ENCODE results near the gene SLC15A3. TPM values are rescaled to one million over a fixed set of nuclear protein-coding genes. Genes with fewer than 3 reads are reported as not detected.
"Not testable (repeated sequence)": the region's sequence is repeated elsewhere in the genome, so short reads cannot be mapped to it uniquely, and the experiment has no call there.

SLC15A3 gene
- polyA plus RNA-seq, 1 donor from 2014 or later, result not detected

- no peak overlapping the region for H3K9ac ChIP-seq (ENCODE audit: low read length)
- H3K27ac ChIP-seq (ENCODE audit: low read length), result no peak overlapping the region
- no peaks in the 10 kb centered on the region for H3K36me3 ChIP-seq (ENCODE audit: insufficient read depth, low read length)
- no peaks in the 10 kb centered on the region for H3K79me2 ChIP-seq (replicated peaks; ENCODE audit: insufficient read depth, low read length)
- no peak overlapping the region for H3K4me2 ChIP-seq (ENCODE audit: low read length)
- no peaks in the 10 kb centered on the region for H3F3A ChIP-seq (ENCODE audit: insufficient read depth, low read length, poor library complexity, severe bottlenecking)
- H4K20me1 ChIP-seq (ENCODE audit: insufficient read depth), result no peaks in the 10 kb centered on the region
- no peaks in the 10 kb centered on the region for H3K27me3 ChIP-seq (ENCODE audit: insufficient read depth, low read depth, low read length)
- H3K9me2 ChIP-seq (ENCODE audit: insufficient read depth, low read length), result no peaks in the 10 kb centered on the region
- no peak overlapping the region for H2AFZ ChIP-seq (ENCODE audit: low read depth, low read length)
- no peaks in the 10 kb centered on the region for H3K9me3 ChIP-seq (ENCODE audit: low read length)
- no peak overlapping the region for H3K4me3 ChIP-seq (ENCODE audit: low read length)
- no peak for TF ChIP-seq POLR2AphosphoS5 (IDR thresholded peaks at IDR 0.05)
Measured at GRCh38 chr11:60977836-60978235, 25.9 kb upstream of the SLC15A3 start.

GRCh38 chr11:60977224-60977623, 25.2 kb upstream of the SLC15A3 start:
- H3K27me3 ChIP-seq (ENCODE audit: insufficient read depth, low read depth, low read length), result no peaks in the 10 kb centered on the region
- H3K4me3 ChIP-seq (ENCODE audit: low read length), result no peak overlapping the region
- H2AFZ ChIP-seq (ENCODE audit: low read depth, low read length), result no peak overlapping the region
- no peaks in the 10 kb centered on the region for H4K20me1 ChIP-seq (ENCODE audit: insufficient read depth)
- no peaks in the 10 kb centered on the region for H3K36me3 ChIP-seq (ENCODE audit: insufficient read depth, low read length)
- no peaks in the 10 kb centered on the region for H3F3A ChIP-seq (ENCODE audit: insufficient read depth, low read length, poor library complexity, severe bottlenecking)
- no peaks in the 10 kb centered on the region for H3K79me2 ChIP-seq (replicated peaks; ENCODE audit: insufficient read depth, low read length)
- H3K4me2 ChIP-seq (ENCODE audit: low read length), result no peak overlapping the region
- H3K27ac ChIP-seq (ENCODE audit: low read length), result no peak overlapping the region
- no peaks in the 10 kb centered on the region for H3K9me3 ChIP-seq (ENCODE audit: low read length)
- no peaks in the 10 kb centered on the region for H3K9me2 ChIP-seq (ENCODE audit: insufficient read depth, low read length)
- H3K9ac ChIP-seq (ENCODE audit: low read length), result no peak overlapping the region
- TF ChIP-seq, protein P1, sequence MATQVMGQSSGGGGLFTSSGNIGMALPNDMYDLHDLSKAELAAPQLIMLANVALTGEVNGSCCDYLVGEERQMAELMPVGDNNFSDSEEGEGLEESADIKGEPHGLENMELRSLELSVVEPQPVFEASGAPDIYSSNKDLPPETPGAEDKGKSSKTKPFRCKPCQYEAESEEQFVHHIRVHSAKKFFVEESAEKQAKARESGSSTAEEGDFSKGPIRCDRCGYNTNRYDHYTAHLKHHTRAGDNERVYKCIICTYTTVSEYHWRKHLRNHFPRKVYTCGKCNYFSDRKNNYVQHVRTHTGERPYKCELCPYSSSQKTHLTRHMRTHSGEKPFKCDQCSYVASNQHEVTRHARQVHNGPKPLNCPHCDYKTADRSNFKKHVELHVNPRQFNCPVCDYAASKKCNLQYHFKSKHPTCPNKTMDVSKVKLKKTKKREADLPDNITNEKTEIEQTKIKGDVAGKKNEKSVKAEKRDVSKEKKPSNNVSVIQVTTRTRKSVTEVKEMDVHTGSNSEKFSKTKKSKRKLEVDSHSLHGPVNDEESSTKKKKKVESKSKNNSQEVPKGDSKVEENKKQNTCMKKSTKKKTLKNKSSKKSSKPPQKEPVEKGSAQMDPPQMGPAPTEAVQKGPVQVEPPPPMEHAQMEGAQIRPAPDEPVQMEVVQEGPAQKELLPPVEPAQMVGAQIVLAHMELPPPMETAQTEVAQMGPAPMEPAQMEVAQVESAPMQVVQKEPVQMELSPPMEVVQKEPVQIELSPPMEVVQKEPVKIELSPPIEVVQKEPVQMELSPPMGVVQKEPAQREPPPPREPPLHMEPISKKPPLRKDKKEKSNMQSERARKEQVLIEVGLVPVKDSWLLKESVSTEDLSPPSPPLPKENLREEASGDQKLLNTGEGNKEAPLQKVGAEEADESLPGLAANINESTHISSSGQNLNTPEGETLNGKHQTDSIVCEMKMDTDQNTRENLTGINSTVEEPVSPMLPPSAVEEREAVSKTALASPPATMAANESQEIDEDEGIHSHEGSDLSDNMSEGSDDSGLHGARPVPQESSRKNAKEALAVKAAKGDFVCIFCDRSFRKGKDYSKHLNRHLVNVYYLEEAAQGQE (IDR thresholded peaks at IDR 0.05; ENCODE audit: borderline replicate concordance), result no peak
- TF ChIP-seq SMC3 (conservative IDR thresholded peaks at IDR 0.05; ENCODE audit: poor library complexity) (no peak), CTCF (IDR thresholded peaks at IDR 0.05; ENCODE audit: poor library complexity, severe bottlenecking) (no peak), EP300 (conservative IDR thresholded peaks at IDR 0.05; ENCODE audit: poor library complexity, severe bottlenecking) (no peak), TAF1 (IDR thresholded peaks at IDR 0.05; ENCODE audit: low read depth) (no peak), MXI1 (conservative IDR thresholded peaks at IDR 0.05; ENCODE audit: poor library complexity, severe bottlenecking) (no peak), RAD21 (conservative IDR thresholded peaks at IDR 0.05) (no peak), EZH2 (IDR thresholded peaks at IDR 0.05; ENCODE audit: borderline replicate concordance, insufficient read depth, low read length, poor library complexity, severe bottlenecking) (no peak), POLR2AphosphoS5 (IDR thresholded peaks at IDR 0.05) (no peak)

DNA sequence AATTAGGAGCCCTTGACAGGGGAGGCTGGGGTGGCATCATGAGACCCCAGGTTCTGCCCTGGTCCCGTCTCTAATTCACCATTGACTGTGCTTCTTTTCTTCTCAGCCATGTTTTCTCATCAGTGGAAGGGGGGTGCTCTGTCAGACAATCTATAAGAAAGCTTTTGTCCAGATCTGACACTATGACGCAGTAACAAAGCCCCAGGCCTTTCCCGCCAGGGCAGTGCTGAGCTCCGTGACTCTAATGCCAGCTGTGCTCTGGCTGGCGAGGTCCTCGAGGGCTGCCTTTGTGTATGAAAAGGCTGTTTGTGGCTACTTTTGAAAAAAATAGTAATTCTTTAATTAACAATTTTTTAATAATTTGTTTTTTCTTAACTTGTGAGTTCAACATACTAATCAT, 22.8 kb upstream of the SLC15A3 start:
- H3K4me3 ChIP-seq (ENCODE audit: low read length), result no peak overlapping the region
- H3K4me2 ChIP-seq (ENCODE audit: low read length), result no peak overlapping the region
- H3F3A ChIP-seq (ENCODE audit: insufficient read depth, low read length, poor library complexity, severe bottlenecking), result no peaks in the 10 kb centered on the region
- H3K36me3 ChIP-seq (ENCODE audit: insufficient read depth, low read length), result no peaks in the 10 kb centered on the region
- no peaks in the 10 kb centered on the region for H3K9me3 ChIP-seq (ENCODE audit: low read length)
- no peak overlapping the region for H3K9ac ChIP-seq (ENCODE audit: low read length)
- TF ChIP-seq, protein P1 (IDR thresholded peaks at IDR 0.05; ENCODE audit: borderline replicate concordance), result no peak
- TF ChIP-seq POLR2AphosphoS5 (IDR thresholded peaks at IDR 0.05) (no peak), EP300 (conservative IDR thresholded peaks at IDR 0.05; ENCODE audit: poor library complexity, severe bottlenecking) (no peak), MXI1 (conservative IDR thresholded peaks at IDR 0.05; ENCODE audit: poor library complexity, severe bottlenecking) (no peak)
- no peaks in the 10 kb centered on the region for H4K20me1 ChIP-seq (ENCODE audit: insufficient read depth)
- no peaks in the 10 kb centered on the region for H3K79me2 ChIP-seq (replicated peaks; ENCODE audit: insufficient read depth, low read length)
- H3K27me3 ChIP-seq (ENCODE audit: insufficient read depth, low read depth, low read length), result no peaks in the 10 kb centered on the region
- no peak overlapping the region for H3K27ac ChIP-seq (ENCODE audit: low read length)
- no peak overlapping the region for H2AFZ ChIP-seq (ENCODE audit: low read depth, low read length)
- no peaks in the 10 kb centered on the region for H3K9me2 ChIP-seq (ENCODE audit: insufficient read depth, low read length)

GRCh38 chr11:60974316-60974715, 22.3 kb upstream of the SLC15A3 start:
- H3K79me2 ChIP-seq (replicated peaks; ENCODE audit: insufficient read depth, low read length); H3K36me3 ChIP-seq (ENCODE audit: insufficient read depth, low read length); H4K20me1 ChIP-seq (ENCODE audit: insufficient read depth); H3K9ac ChIP-seq (ENCODE audit: low read length); H3K4me3 ChIP-seq (ENCODE audit: low read length); H3K4me2 ChIP-seq (ENCODE audit: low read length); H3K27me3 ChIP-seq (ENCODE audit: insufficient read depth, low read depth, low read length); H3K27ac ChIP-seq (ENCODE audit: low read length); H3K9me3 ChIP-seq (ENCODE audit: low read length); H2AFZ ChIP-seq (ENCODE audit: low read depth, low read length); H3K9me2 ChIP-seq (ENCODE audit: insufficient read depth, low read length); H3F3A ChIP-seq (ENCODE audit: insufficient read depth, low read length, poor library complexity, severe bottlenecking): not testable (repeated sequence)
